WERI-Rb-1 (cell line): Measurements from ENCODE around the gene TIE1.

Source experiments
- DNase-seq: peaks from one replicate; pipeline ENCODE4 v3.0.0-alpha.2; 2020
- H3K27ac ChIP-seq: fragments of 250-450 bp; sonication (Bioruptor Pico); 2 replicates; pipeline ENCODE4 v1.5.1; 2020; ENCODE audit warnings: mild to moderate bottlenecking, moderate library complexity
- H3K27me3 ChIP-seq: fragments of 250-450 bp; sonication (Bioruptor Pico); 2 replicates; pipeline ENCODE4 v1.5.1; 2021; ENCODE audit warnings: mild to moderate bottlenecking, low read depth, moderate library complexity; ENCODE audit not compliant: insufficient read depth, severe bottlenecking
- H3K36me3 ChIP-seq: fragments of 250-450 bp; sonication (Bioruptor Pico); 2 replicates; pipeline ENCODE4 v1.5.1; 2020; ENCODE audit warnings: mild to moderate bottlenecking, moderate library complexity
- H3K4me3 ChIP-seq: 2 replicates; pipeline ENCODE4 v1.5.1; 2011; ENCODE audit warnings: low read depth, mild to moderate bottlenecking, control low read depth, low read length
- H3K9me3 ChIP-seq: fragments of 250-450 bp; sonication (Bioruptor Pico); 2 replicates; pipeline ENCODE4 v1.5.1; 2021; ENCODE audit warnings: mild to moderate bottlenecking, moderate library complexity; ENCODE audit not compliant: severe bottlenecking
- TF ChIP-seq, protein P1 (sequence below): IDR thresholded peaks from 2 replicates; pipeline ENCODE4 v1.5.1; 2011; ENCODE audit warnings: low read depth, mild to moderate bottlenecking, control low read depth, inconsistent platforms, low read length

TIE1 gene

DNA sequence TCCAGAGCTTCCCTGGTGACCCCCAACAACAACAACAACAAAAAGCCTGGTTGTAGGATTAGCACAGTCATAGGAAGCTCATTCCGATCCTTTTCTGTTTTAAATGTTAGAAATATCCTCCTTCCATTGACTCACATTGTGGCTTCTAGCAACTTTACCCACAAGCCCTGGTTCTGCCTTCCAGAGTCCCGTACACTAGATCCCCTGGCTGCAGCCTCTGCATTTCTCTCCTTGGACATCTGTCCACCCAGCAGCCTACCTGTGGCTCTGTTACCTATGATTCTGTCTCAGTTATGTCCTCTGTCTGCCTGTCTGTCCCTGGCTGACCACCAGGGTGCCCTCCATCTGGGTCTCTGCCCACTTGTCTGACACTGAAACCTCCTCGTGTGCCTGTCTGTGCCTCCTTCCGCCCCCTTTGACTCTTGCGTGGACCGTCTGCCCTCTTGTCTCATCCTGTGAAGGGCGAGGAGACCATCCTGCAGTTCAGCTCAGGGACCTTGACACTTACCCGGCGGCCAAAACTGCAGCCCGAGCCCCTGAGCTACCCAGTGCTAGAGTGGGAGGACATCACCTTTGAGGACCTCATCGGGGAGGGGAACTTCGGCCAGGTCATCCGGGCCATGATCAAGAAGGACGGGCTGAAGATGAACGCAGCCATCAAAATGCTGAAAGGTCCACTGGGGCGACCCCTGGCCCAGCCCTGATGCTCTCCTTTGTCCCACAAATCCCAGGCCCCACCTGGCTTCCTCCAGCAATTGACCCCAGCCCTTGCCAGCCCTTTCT is 16.1 kb downstream of the TIE1 start:
- Histone ChIP-seq H3K36me3 (no peaks in the 10 kb centered on the region), H3K9me3 (no peaks in the 10 kb centered on the region), H3K27ac (no peak overlapping the region), H3K27me3 (no peaks in the 10 kb centered on the region), H3K4me3 (no peak overlapping the region)
- TF ChIP-seq, protein P1, sequence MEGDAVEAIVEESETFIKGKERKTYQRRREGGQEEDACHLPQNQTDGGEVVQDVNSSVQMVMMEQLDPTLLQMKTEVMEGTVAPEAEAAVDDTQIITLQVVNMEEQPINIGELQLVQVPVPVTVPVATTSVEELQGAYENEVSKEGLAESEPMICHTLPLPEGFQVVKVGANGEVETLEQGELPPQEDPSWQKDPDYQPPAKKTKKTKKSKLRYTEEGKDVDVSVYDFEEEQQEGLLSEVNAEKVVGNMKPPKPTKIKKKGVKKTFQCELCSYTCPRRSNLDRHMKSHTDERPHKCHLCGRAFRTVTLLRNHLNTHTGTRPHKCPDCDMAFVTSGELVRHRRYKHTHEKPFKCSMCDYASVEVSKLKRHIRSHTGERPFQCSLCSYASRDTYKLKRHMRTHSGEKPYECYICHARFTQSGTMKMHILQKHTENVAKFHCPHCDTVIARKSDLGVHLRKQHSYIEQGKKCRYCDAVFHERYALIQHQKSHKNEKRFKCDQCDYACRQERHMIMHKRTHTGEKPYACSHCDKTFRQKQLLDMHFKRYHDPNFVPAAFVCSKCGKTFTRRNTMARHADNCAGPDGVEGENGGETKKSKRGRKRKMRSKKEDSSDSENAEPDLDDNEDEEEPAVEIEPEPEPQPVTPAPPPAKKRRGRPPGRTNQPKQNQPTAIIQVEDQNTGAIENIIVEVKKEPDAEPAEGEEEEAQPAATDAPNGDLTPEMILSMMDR, result 0 out of 2 replicates have a peak, but pooled peaks have one; percentile 23
- DNase-seq, result no peak

DNA sequence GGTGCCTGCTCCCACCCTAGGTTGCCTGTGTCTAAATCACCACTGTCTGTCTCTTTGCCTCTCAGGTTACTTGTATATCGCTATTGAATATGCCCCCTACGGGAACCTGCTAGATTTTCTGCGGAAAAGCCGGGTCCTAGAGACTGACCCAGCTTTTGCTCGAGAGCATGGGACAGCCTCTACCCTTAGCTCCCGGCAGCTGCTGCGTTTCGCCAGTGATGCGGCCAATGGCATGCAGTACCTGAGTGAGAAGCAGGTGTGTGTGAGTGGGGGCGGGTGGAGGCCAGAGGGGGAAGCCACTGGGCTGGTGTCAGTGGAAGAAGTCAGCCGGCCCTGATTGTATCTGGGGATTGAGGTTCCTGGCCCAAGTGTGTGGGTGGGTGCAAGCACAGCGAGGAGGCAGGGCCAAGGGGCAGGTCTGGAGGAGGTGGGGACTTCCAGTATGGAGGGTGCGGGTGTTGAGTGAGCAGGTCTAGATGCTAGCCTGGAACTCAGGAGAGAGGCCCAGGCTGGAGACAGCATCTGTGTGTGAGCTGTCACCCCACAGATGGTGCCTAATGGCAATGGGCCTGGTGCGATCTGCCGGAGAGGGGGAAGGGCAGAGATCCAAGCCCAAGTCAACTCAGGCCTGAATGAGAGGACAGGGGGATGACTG is 17.2 kb downstream of the TIE1 start:
- Histone ChIP-seq H3K36me3 (no peaks in the 10 kb centered on the region), H3K4me3 (no peak overlapping the region), H3K27me3 (no peaks in the 10 kb centered on the region), H3K27ac (no peak overlapping the region), H3K9me3 (no peaks in the 10 kb centered on the region)
- TF ChIP-seq, protein P1, result no peak
- DNase-seq, result peak; percentile 32

DNA sequence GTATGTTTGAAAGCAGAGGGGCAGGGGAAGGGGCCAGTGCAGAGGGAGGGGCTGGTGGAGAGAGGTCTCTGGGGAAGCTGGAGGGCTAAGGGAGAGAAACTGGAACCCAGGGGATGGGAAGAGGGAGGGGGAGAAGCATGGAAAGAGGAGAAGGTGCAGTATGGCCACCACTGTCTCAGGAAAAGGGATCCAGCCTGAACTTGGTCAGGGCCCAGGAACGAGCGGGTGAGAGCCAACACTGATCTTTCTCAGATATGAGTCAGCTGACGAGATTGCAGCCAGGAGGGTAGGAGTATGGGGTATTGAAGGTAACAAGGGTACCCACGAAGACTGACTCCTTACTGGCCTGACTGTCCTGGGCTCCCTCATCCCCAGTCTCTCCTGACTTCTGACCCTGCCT is 18.0 kb downstream of the TIE1 start:
- no peak for DNase-seq
- Histone ChIP-seq H3K27me3 (no peaks in the 10 kb centered on the region), H3K9me3 (no peaks in the 10 kb centered on the region), H3K36me3 (no peaks in the 10 kb centered on the region), H3K4me3 (no peak overlapping the region), H3K27ac (no peak overlapping the region)
- TF ChIP-seq, protein P1, result no peak

DNA sequence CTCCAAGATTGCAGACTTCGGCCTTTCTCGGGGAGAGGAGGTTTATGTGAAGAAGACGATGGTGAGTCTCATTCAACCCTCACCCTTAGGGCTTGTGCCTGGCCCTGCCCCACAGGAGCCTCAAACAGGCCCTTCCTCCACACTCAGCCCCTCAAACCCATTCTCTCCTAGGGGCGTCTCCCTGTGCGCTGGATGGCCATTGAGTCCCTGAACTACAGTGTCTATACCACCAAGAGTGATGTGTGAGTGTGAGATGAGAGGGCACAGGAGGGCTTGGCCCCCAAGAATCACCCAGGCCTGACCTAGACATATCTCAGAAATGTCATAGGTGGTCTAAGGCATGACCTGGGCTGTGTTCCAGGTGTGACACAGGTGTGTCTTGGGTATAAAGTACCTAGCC is 18.5 kb downstream of the TIE1 start:
- Histone ChIP-seq H3K9me3 (no peaks in the 10 kb centered on the region), H3K4me3 (no peak overlapping the region), H3K36me3 (no peaks in the 10 kb centered on the region), H3K27me3 (no peaks in the 10 kb centered on the region), H3K27ac (no peak overlapping the region)
- no peak for DNase-seq
- TF ChIP-seq, protein P1, result no peak

DNA sequence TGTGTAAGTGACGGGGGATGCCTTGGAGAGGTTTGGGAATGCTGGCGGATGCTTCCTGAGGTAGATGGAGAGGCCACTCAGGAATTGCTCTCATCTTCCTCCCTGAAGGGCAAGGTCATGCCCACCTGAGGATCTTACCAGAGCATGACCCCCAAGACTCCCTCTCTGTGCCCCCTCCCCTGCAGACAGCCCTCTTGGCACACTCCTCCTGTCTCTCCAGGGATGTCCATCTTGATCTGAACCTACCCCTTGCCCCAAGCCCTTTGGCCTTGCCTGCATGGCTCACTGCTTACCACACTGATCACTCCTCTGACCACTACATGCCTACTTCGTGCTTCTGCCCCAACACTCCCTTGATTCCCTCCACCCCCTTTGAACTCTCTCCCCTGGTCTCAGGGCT is 19.0 kb downstream of the TIE1 start:
- no peak overlapping the region for H3K4me3 ChIP-seq
- no peaks in the 10 kb centered on the region for H3K9me3 ChIP-seq
- H3K27me3 ChIP-seq, result no peaks in the 10 kb centered on the region
- H3K27ac ChIP-seq, result no peak overlapping the region
- no peak for DNase-seq
- no peaks in the 10 kb centered on the region for H3K36me3 ChIP-seq
- TF ChIP-seq, protein P1, result no peak
